Heart left ventricle (tissue), 16 donors: ENCODE measurements around the gene DBNDD1. TPM values are rescaled to one million over a fixed set of nuclear protein-coding genes. Genes with fewer than 3 reads are reported as not detected.

Experiments
- ATAC-seq, 4 donors: fragments of 200-7000 bp; cut with Tn5 transposase; one replicate each; pipeline ENCODE4 v1.9.1; 2020 to 2022; ENCODE audit warnings: moderate library complexity in 4 of 4, mild to moderate bottlenecking in 3 of 4, moderate number of reproducible peaks in 1 of 4
- DNase-seq, 5 donors: peaks; one replicate each; pipeline ENCODE4 v3.0.0-alpha.2; 2020
- H3K27ac ChIP-seq, 12 donors: fragments of 200-600 bp; sonication (generic) in 4 of 12; one replicate each; pipeline versions ENCODE4 v1.5.0 to v1.8.0; 2016 to 2022; ENCODE audit warnings: mild to moderate bottlenecking in 2 of 12
- H3K27me3 ChIP-seq, 9 donors: fragments of 200-600 bp; sonication (generic) in 2 of 9; one replicate each; pipeline versions ENCODE4 v1.5.1 to v1.8.0; 2016 to 2022; ENCODE audit warnings: mild to moderate bottlenecking in 3 of 9
- H3K36me3 ChIP-seq, 9 donors: fragments of 200-600 bp; sonication (generic) in 2 of 9; one replicate each; pipeline versions ENCODE4 v1.5.0 to v1.8.0; 2018 to 2022; ENCODE audit warnings: mild to moderate bottlenecking in 2 of 9
- H3K4me1 ChIP-seq, 12 donors: fragments of 200-600 bp; sonication (generic) in 4 of 12; one replicate each; pipeline versions ENCODE4 v1.5.0 to v1.8.0; 2016 to 2022; ENCODE audit warnings: mild to moderate bottlenecking in 3 of 12
- H3K4me3 ChIP-seq, 12 donors: fragments of 200-600 bp; sonication (generic) in 4 of 12; one replicate each; pipeline versions ENCODE4 v1.5.0 to v1.8.0; 2017 to 2022; ENCODE audit warnings: mild to moderate bottlenecking in 9 of 12, moderate library complexity in 4 of 12
- H3K9me3 ChIP-seq, 12 donors: fragments of 200-600 bp; sonication (generic) in 4 of 12; one replicate each; pipeline versions ENCODE4 v1.5.0 to v1.8.0; 2016 to 2022; ENCODE audit warnings: mild to moderate bottlenecking in 1 of 12
- CTCF ChIP-seq, 12 donors: fragments of 200-600 bp; sonication (generic) in 4 of 12; IDR thresholded peaks; one replicate each; pipeline versions ENCODE4 v1.5.0 to v1.8.0; 2018 to 2022; ENCODE audit warnings: antibody characterized with exemption in 12 of 12, mild to moderate bottlenecking in 5 of 12
- POLR2A ChIP-seq, 2 donors: fragments of 450-650 bp; IDR thresholded peaks; one replicate each; pipeline ENCODE4 v1.6.1; 2017; ENCODE audit warnings: antibody characterized with exemption in 2 of 2, mild to moderate bottlenecking in 2 of 2, moderate library complexity in 2 of 2
- WGBS, 4 donors: extraction: QIAGEN DNeasy Blood & Tissue Kit in 2 of 4; methylation state at CpG; one replicate each; pipeline versions ENCODE4 v1.1.5 to v1.1.7; 2013 to 2018; 5-methylcytosine and 5-hydroxymethylcytosine counted together
- intact Hi-C, 10 donors: fragments of 100-400 bp; cut with DNase I; formaldehyde crosslinking; loops; one replicate each; pipeline versions ENCODE4 v1.11.1 to v1.14.2; 2022
- polyA plus RNA-seq, 2 donors: library from polyadenylated mRNA; stranded (reverse); fragments of 200-250 nt; gene quantifications; one replicate each; pipeline ENCODE4 v1.2.3, GENCODE V29; 2013
- total RNA-seq, 9 donors: library from RNA; depleted of rRNA in 2 of 9; stranded (reverse); fragments of >200 nt in 2 of 9; fragmentation: NEBNext Ultra II Directional in 3 of 9; extraction: Animal tissue kit (Norgen Biotek cat#: 25700) in 3 of 9; gene quantifications; one replicate each; pipeline versions ENCODE4 v1.1.0 to v1.2.4, GENCODE V29; 2016 to 2023
- donor health status: ischemic (EF 13 %, LVEDD 7.1; RV severe dilation, severe dysfunction).
- donor health status: healthy with polysubstance abuse.
- donor health status: DM: no; HTN: yes; CAD: no.
- donor health status: DM: no; HTN: no; CAD: no.
- donor health status: ischemic (EF 25% LVEDD 6.9; RV normal size, moderate dysfunction).
- donor health status: ischemic (EF 25% LVEDD 5.7; RV mildly dilated, moderate dysfunction).
- donor health status: healthy.
- donor health status: DM: yes; HTN: yes; CAD: no.
- donor health status: ischemic (EF 35%, LVEDD 5.7; RV mildly dilated, moderate dysfunction).
- donor health status: nonischemic (EF 11% LVEDD 7.7; RV severe dilation, severe dysfunction).
- donor health status: DM: yes; HTN: yes; CAD: no.
- donor health status: PGD.
- donor health status: ischemic (EF 29% LVEDD 5.4; RV normal size, mild dysfunction).
- donor health status: nonischemic (EF 23%, LVEDD 6.1; RV moderate dilation, normal function).

The DBNDD1 gene
- total and polyA plus RNA-seq, 11 donors = 1.4 to 16.0 (median 4.4) TPM

GRCh38 chr16:89957216-89957785 lies 62.0 kb downstream of the DBNDD1 start:
- WGBS, 4 donors = 89 to 93% (median 92%) methylated on average over 12 to 23 of the region's 23 CpGs
- intact Hi-C loops = no loop called here
- DNase-seq (no peak), ATAC-seq (no peak)
- no peaks in the 10 kb centered on the region for H3K9me3 ChIP-seq
- no peaks in the 10 kb centered on the region for H3K27me3 ChIP-seq
- peaks cover 0 to 64% (median 43%) of the 10 kb centered on the region in 9 donors for H3K36me3 ChIP-seq
- peaks cover 0 to 24% (median 0%) of the 10 kb centered on the region in 12 donors for H3K4me1 ChIP-seq
- TF ChIP-seq POLR2A (IDR thresholded peaks at IDR 0.05) (no peak), CTCF (IDR thresholded peaks at IDR 0.05) (no peak)
- peak overlapping the region in 2 of 12 donors; percentile 17 to 90 for H3K27ac ChIP-seq
- H3K4me3 ChIP-seq = peak overlapping the region in 6 of 12 donors; percentile 18 to 52 (median 27)

DNA sequence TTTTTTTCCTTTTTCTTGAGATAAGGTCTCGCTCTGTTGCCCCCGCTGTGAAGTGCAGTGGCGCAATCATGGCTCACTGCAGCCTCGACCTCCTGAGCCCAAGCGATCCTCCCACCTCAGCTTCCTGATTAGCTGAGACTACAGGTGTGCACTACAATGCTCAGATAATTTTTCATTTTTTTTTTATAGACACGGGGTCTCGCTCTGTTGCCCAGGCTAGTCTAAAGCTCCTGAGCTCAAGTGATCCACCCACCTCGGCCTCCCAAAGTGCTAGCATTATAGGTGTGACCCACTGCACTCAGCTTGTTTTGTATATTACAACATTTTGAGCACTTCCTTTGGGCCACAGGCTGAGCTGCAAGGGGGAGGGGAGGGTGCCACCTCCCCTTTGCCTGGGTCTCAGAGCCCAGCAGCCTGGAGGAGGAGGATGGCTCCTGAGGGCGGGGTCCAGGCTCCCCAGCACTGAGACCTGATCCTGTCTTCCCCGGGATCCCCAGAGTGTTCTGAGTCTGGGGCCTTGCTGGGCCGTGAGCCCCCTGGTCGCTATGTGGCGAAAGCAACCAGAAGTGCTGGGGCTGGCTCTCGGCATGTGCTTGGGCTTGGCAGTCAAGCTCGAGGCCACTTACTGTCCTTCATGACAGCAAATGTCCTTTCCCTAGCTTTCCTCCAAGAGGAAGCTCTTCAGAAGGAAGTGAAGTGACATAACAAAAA lies 62.6 kb downstream of the DBNDD1 start:
- Histone ChIP-seq H3K27me3 (no peaks in the 10 kb centered on the region), H3K4me3 (peak overlapping the region in 3 of 12 donors; percentile 20 to 52 (median 25)), H3K9me3 (no peaks in the 10 kb centered on the region), H3K4me1 (peaks cover 0 to 24% (median 0%) of the 10 kb centered on the region in 12 donors), H3K27ac (peak overlapping the region in 2 of 12 donors; percentile 17 to 90), H3K36me3 (peaks cover 0 to 62% (median 43%) of the 10 kb centered on the region in 9 donors)
- ATAC-seq (peak in 2 of 4 donors; percentile 7 to 15), DNase-seq (peak in 1 of 5 donors; percentile 61)
- 91 to 96% (median 92%) methylated on average over 15 of the region's 15 CpGs for WGBS, 4 donors
- intact Hi-C loops = no loop called here
- TF ChIP-seq CTCF (IDR thresholded peaks at IDR 0.05) (no peak), POLR2A (IDR thresholded peaks at IDR 0.05) (no peak)

DNA sequence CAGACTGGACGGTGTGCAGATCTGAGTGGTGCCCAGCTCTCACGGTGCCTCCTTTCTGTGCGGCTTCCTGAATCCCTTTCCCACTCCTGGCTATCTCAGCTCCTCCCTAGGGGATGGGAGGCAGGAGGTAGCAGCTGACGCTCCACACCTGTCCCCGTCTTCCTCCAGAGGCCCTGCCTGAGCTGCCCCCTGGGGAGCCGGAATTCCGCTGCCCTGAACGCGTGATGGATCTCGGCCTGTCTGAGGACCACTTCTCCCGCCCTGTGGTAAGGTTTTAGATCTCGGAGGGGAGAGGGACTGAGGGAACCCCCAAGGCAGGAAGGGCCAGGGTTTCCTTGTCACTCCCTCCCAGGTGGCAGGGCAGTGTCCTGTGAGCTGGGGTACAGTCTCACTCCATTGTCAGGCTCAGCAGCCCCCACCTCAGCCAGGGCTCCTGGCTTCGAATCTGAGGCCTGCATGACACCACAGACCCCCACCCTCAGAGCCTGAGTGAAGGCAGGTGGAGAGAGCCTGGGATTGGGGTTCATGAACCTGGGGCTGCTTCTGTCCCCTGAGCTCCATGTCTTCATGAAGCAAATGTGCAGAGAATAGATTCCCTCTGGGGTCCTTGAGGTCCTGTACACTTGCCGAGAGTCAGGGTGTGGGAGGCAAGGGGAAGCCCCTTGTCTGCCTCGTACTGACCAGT lies 64.1 kb downstream of the DBNDD1 start:
- Histone ChIP-seq H3K27me3 (no peaks in the 10 kb centered on the region), H3K36me3 (peaks cover 0 to 47% (median 34%) of the 10 kb centered on the region in 9 donors), H3K9me3 (no peaks in the 10 kb centered on the region), H3K4me3 (no peak overlapping the region), H3K27ac (no peak overlapping the region), H3K4me1 (peaks cover 0 to 24% (median 0%) of the 10 kb centered on the region in 12 donors)
- intact Hi-C loops = no loop called here
- ATAC-seq (no peak), DNase-seq (no peak)
- WGBS, 4 donors = 87 to 95% (median 88%) methylated on average over 15 of the region's 15 CpGs
- TF ChIP-seq POLR2A (IDR thresholded peaks at IDR 0.05) = no peak
- no peak for TF ChIP-seq CTCF (IDR thresholded peaks at IDR 0.05)

Other genes with a start within 250 kb of the DBNDD1 start
- gene FANCA, start 202.8 kb downstream of the DBNDD1 start, total RNA-seq = 10 to 100 TPM in 1 of 9 donors, 1 to 10 TPM in 4, under 1 TPM in 4; 0.50 to 10.1 (median 1.0) TPM
- gene FANCA, start 202.8 kb downstream of the DBNDD1 start, polyA plus RNA-seq = 1 to 10 TPM; 1.1 to 4.0 TPM
- gene SPIRE2, start 191.0 kb downstream of the DBNDD1 start, total RNA-seq = 1 to 10 TPM in 6 of 9 donors, under 1 TPM in 3; 0.31 to 2.3 (median 1.3) TPM
- gene SPIRE2, start 191.0 kb downstream of the DBNDD1 start, polyA plus RNA-seq = under 1 TPM; 0.53 to 0.55 TPM
- 100 to 1,000 TPM in 5 of 9 donors, 10 to 100 TPM in 4; 75.8 to 115 (median 101) TPM for gene TCF25, start 145.9 kb downstream of the DBNDD1 start, total RNA-seq
- gene TCF25, start 145.9 kb downstream of the DBNDD1 start, polyA plus RNA-seq = 10 to 100 TPM; 52.5 to 96.4 TPM
- gene MC1R, start 100.6 kb downstream of the DBNDD1 start, total RNA-seq = 1 to 10 TPM in 6 of 9 donors, under 1 TPM in 3; 0.42 to 2.1 (median 1.3) TPM
- 1 to 10 TPM; 1.4 to 1.6 TPM for gene MC1R, start 100.6 kb downstream of the DBNDD1 start, polyA plus RNA-seq
- gene TUBB3, start 96.1 kb downstream of the DBNDD1 start, total RNA-seq = 10 to 100 TPM in 2 of 9 donors, 1 to 10 TPM in 7; 1.2 to 18.1 (median 4.1) TPM
- 1 to 10 TPM in 1 of 2 donors, under 1 TPM in 1; 0.19 to 9.1 TPM for gene TUBB3, start 96.1 kb downstream of the DBNDD1 start, polyA plus RNA-seq
- 10 to 100 TPM; 29.0 to 89.3 (median 36.1) TPM for gene DEF8, start 70.7 kb downstream of the DBNDD1 start, total RNA-seq
- gene DEF8, start 70.7 kb downstream of the DBNDD1 start, polyA plus RNA-seq = 10 to 100 TPM; 57.1 to 68.8 TPM
- not detected for gene PRDM7, start 57.9 kb upstream of the DBNDD1 start, total RNA-seq
- gene PRDM7, start 57.9 kb upstream of the DBNDD1 start, polyA plus RNA-seq = not detected